ENCODE data around the gene GPR158.
A peak's percentile ranks its signal among the peaks of the same experiment; 100 is the strongest.
"Not testable (repeated sequence)": the region's sequence is repeated elsewhere in the genome, so short reads cannot be mapped to it uniquely, and the experiment has no call there.

GPR158 gene

GRCh38 chr10:25296324-25296723 is 121.5 kb downstream of the GPR158 start:
- no peak for DNase-seq (ENCODE audit: low read depth)

GRCh38 chr10:25297466-25297865 is 122.7 kb downstream of the GPR158 start:
- DNase-seq (ENCODE audit: low read depth): no peak

- no peak for DNase-seq (ENCODE audit: low read depth)
Measured at GRCh38 chr10:25300073-25300472, 125.3 kb downstream of the GPR158 start.

DNA sequence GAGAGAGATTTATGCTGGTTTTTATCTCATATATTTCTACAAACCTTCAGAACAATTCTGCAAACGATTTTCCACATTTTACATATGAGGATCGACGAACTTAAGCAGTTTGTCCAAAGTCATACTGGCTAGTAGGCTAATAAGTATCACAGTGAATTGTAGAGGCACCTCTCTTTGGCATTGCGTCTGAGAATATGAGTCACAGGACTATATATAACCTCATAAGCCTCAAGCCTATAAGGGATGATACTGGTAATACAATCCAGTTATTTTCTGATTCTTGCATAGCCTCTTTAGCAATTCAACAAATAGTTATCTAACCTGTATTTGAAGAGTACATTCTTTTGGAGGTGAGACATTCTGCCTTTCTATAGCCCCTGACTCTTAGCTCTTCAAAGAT is 129.8 kb downstream of the GPR158 start:
- peak; percentile 29 for DNase-seq (ENCODE audit: low read depth)

DNA sequence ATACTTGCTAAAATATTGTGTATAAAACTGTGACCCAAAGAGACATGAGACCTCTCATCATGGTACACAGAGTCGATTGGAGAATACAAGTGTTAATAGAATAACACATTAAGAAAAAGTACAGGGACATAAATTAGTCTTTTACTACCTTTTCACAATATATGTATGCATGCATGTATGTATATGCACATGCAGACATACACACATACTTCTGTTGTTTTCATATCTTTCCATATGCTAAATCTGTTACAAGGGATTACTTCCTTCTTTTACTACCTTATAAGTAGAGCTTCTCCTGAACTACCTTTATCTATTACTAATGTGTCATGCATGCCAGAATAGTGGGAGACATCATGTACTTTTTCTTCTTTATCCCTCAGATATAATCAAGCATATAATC is 131.6 kb downstream of the GPR158 start:
- no peak for DNase-seq (ENCODE audit: low read depth)

DNA sequence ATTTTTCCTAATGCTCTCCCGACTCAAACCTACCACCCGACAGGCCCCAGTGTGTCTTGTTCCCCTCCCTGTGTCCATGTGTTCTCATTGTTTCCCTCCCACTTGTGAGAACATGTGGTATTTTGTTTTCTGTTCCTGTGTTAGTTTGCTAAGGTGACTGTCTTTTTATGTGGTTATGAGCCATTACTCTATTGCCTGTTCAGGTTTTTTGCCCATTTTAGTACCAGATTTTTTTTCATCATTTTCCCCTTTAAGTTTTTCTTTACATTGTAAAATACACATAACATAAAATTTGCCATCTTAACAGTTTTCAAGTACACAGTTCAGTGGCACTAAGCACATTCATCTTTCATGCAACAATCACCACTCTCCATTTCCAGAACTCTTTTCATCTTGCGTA is 133.5 kb downstream of the GPR158 start:
- DNase-seq (ENCODE audit: low read depth): no peak

DNA sequence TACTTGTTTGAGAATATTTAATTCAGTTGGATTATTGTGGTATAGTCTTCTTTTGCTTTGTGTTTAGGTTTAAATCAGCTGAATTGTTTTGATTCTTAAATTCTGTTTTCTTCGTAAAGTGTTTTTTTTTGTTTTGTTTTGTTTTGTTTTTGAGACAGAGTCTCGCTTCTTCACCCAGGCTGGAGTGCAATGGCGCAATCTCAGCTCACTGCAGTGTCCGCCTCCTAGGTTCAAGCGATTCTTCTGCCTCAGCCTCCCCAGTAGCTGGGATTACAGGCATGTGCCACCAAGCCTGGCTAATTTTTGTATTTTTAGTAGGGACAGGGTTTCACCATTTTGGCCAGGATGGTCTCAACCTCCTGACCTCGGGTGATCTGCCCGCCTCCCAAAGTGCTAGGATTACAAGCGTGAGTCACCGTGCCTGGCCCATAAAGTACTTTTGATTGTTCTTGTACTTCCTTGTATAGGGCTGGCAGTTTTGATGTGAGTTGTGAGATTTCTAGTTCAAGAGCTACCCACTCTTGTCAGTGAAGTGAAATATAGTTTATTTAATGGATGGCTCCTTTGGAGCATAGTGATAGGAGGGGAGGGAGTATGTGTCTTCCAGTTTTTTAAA is 142.9 kb downstream of the GPR158 start:
- peak; percentile 20 for DNase-seq (ENCODE audit: low read depth)

- DNase-seq (ENCODE audit: low read depth): no peak
Measured at GRCh38 chr10:25327273-25327672, 152.5 kb downstream of the GPR158 start.

- DNase-seq (ENCODE audit: low read depth): no peak
Measured at GRCh38 chr10:25328361-25328760, 153.6 kb downstream of the GPR158 start.

DNA sequence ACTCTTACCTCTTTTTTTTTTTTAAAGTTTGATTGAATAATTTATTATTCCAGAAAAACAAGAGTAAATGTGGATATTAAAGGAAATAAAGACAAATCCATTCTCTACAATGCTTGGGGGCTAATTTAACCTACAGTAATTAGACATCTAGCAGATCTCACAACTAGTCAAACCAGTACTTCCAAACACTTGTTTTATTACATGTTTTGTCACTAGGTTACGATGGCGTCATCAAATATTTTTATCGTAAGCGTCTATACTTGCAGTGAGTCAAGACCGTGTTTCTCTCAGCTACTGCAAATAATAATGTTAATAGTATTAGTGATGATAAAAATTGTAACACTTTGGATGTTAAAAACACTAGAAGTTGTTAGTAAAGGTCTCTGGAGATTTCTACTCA is 154.8 kb downstream of the GPR158 start:
- DNase-seq (ENCODE audit: low read depth): not testable (repeated sequence)

DNA sequence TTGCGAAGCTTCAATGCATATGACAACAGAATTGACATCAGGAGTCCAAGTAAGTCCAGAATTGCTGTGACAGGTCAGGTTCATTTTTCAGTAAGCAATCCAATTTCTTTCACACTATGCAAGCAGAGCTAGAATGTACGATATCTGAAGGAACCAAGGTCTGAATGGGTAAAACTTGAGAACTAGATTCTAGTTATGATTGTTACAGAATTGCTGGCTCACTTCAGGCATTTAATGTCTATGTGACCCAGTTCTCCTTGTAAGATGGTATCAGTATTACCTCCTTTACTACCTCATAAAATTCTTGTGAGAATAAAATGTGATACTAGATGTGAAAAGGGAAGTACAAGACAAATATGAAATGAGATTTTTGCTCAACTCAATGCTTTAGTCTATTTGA is 159.6 kb downstream of the GPR158 start:
- no peak for DNase-seq (ENCODE audit: low read depth)

DNA sequence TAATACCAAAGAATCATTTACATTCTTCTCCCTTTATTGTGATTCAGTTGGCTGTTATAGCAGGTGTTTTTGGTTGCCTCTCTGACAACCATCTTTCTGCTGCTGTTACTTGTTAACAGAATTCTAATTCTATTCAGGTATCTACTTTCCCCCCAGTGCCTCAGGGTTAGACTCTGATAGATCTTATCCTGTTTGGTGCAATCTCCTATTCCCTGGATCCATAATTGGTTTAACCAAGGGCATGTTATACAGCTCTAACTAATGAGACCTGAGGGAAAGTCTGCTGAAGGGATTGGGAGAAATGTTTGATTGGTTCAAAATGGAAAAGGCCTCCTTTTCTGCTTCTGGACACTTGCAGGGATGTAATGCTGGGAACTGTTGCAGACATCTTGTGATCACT is 161.5 kb downstream of the GPR158 start:
- DNase-seq (ENCODE audit: low read depth): no peak

GRCh38 chr10:25338271-25338670 is 163.5 kb downstream of the GPR158 start:
- no peak for DNase-seq (ENCODE audit: low read depth)

DNA sequence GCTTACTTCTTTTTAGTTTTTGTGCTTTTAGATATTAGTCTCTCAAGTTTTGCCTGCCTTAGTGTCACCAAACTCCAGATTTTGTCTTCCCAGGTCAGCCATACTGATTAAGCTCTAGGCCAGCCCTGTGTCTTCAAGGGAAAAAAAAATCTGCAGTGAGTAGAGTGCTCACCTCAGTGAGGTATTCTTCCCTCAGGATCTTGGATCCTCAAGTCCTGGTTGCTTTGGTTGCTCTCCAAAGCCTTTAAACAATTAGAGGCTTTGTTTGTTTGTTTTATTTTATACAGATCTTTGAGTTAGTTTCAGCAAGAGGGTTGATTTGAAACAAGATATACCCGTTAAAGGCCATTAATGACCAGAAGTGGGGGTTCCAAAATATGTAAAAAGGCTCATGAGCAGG is 165.2 kb downstream of the GPR158 start:
- DNase-seq (ENCODE audit: low read depth): no peak

DNA sequence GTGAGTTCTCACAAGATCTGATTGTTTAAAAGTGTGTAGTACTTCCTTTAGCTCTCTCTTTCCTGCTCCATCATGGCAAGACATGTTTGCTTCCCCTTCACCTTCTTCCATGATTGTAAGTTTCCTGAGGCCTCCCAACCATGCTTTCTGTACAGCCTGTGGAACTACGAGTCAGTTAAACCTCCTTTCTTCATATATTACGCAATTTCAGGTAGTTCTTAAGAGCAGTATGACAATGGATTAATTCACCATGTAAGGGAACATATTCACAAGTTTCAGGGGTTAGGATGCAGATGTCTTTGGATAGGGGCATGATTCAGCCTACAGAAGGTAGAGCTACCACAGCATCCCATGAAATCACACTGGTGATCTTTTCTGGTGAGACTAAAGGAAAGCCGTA is 174.7 kb downstream of the GPR158 start:
- DNase-seq (ENCODE audit: low read depth): no peak

DNA sequence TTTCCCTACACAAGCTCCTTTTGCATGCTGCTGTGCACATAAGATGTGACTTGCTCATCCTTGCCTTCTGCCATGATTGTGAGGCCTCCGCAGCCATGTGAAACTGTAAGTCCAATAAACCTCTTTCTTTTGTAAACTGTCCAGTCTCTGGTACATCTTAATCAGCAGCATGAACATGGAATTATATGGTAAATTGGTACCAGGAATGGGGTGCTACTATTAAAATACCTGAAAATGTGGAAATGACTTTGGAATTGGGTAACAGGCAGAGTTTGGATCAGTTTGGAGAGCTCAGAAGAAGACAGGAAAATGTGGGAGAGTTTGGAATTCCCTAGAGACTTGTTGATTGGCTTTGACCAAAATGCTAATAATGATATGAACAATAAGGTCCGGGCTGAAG is 181.8 kb downstream of the GPR158 start:
- DNase-seq (ENCODE audit: low read depth): no peak

DNA sequence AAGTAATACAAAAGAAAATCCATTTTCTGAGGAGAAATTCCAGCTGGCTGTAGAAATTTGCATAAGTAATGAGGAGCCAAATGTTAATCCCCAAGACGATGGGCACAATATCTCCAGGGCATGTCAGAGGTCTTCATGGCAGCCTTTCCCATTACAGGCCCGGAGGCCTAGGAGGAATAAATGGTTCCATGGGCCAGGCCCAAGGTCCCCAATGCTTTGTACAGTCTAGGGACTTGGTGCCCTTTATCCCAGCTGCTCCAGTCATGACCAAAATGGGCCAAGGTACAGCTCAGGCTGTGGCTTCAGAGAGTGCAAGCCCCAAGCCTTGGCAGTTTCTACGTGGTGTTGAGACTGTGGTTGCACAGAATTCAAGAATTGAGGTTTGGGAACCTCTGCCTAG is 182.5 kb downstream of the GPR158 start:
- DNase-seq (ENCODE audit: low read depth): no peak

DNA sequence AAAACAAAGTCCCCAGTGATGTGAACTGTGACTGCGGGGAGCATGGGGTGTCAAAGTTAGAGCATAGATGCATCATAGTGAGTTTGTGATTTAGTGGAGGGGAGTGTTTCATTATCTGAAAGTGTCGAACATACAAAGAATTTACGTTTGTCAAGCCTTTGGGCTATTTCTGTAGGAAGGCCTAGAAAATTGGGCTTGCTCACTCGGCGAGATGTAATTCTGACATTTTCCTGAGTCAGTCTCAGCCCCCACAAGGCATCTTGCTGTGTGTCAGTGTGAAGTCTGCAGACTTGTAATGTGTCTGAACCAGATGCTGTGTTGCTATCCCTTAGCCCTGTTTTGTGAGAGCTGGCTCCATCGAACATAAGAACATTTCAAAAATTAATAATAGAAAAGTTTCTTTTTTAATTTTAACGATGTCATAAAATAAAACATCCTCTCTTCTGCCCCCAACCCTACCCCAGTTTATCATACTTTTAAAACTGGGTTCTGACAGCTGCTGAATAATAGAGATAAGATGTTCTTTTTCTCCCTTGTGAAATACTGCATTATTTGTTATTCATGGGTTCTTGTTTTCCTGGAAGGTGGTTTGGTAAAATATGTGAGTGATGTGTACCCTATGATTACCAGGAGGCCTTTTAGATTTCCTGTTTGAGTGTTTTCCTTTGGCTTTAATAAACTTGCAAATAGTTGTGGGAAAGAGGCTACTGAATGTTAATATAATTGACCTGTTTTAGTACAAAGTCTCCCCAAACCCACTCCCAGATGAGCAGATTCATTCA is 207.4 kb downstream of the GPR158 start:
- peak; percentile 97 for DNase-seq (ENCODE audit: low read depth)

DNA sequence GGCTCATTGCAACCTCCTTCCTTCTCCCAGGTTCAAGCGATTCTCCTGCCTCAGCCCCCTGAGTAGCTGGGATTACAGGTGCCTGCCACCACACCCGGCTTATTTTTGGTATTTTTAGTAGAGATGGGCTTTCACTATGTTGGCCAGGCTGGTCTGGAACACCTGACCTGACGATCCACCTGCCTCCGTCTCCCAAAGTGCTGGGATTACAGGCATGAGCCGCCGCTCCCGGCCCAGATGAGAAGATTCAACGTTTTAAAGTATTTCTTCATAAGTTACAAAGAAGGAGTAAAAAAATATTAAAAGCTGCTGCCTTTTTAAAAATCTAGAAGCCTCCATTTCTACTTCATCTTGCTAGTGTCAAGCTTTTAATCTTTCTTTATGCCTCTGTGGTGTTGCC is 208.1 kb downstream of the GPR158 start:
- DNase-seq (ENCODE audit: low read depth): not testable (repeated sequence)

DNA sequence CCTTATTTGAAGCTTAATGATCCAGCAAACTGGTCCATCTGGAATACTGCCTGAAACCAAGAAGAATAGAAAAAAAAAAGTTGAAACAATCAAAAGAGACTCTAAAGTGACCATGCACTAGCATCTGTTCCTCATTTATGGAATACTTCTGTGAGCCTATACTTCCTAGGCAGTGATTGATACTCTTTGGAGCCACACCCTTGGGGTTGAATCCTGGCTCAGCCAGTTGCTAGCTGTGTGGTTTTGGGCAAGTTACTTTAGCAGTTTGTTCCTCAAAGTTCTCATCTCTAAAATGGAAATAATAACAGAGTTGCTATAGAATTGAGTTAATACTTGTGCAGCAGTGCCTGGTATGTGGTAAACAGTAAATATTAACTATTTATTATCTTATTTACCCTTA is 208.9 kb downstream of the GPR158 start:
- peak; percentile 20 for DNase-seq (ENCODE audit: low read depth)

DNA sequence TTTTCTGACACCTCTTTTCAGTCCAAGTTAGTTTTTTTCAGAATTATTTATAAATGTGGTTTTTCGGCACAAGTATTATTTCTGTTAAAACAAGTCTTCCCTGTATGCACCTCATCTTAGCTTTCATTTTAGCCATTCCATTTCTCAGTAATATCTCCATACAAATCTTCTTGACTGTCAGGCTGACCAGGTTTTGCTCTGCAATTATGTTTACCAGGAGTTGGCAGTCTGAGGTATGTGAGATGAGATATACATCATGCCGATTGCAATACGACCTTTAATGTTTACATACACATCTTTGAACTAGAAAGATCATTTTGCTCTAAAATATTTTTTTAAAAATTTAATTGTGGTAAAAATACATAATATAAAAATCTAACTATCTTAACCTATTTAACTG is 209.8 kb downstream of the GPR158 start:
- DNase-seq (ENCODE audit: low read depth): no peak

- no peak for DNase-seq (ENCODE audit: low read depth)
Measured at GRCh38 chr10:25388188-25388861, 213.5 kb downstream of the GPR158 start.

DNA sequence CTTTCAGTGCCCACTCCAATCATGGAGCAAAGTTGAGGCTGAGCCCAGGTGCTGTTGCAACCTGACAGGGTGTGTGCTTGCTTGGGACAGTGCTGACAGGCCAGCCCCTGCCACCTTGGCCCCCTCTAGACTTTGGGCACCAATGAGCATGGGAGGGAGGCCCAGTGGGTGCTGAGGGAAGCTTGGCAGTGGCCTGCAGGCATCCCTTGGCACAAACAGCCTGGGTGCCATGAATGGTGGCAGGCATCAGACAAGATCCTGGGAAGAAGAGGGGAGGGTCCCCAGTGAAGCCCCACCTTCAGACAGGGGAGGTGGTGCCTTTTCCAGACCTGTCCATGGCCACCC is 214.0 kb downstream of the GPR158 start:
- DNase-seq (ENCODE audit: low read depth): no peak

- DNase-seq (ENCODE audit: low read depth): no peak
Measured at GRCh38 chr10:25390733-25391132, 215.9 kb downstream of the GPR158 start.

Measured in amniotic epithelial cell (primary cell).